GM10266 (cell line): Measurements from ENCODE around the gene IL1A.
"Not testable (repeated sequence)": the region's sequence is repeated elsewhere in the genome, so short reads cannot be mapped to it uniquely, and the experiment has no call there.

Experiments
- DNase-seq: peaks from one replicate; pipeline ENCODE4 v3.0.0; 2012; ENCODE audit errors: extremely low spot score
- CTCF ChIP-seq: IDR thresholded peaks from 2 replicates; pipeline ENCODE4 v1.5.1; 2012; ENCODE audit warnings: mild to moderate bottlenecking, low read depth; ENCODE audit not compliant: control insufficient read depth, insufficient read depth; ENCODE audit errors: missing control alignments

Gene IL1A

GRCh38 chr2:112784199-112785189, at the start of gene IL1A:
TSS of gene IL1A (minus strand) at chr2:112784493. CDS start at chr2:112783770, 723 bp downstream.
- TF ChIP-seq CTCF = no peak
- no peak for DNase-seq

- no peak for TF ChIP-seq CTCF
Measured at GRCh38 chr2:112833976-112834375, 49.7 kb upstream of the IL1A start.

GRCh38 chr2:112833639-112833931, 49.3 kb upstream of the IL1A start:
- not testable (repeated sequence) for DNase-seq

More at GRCh38 chr2:112833976-112834375, 49.7 kb upstream of the IL1A start:
- DNase-seq = no peak

GRCh38 chr2:112832841-112833638, 48.7 kb upstream of the IL1A start:
- no peak for DNase-seq
- no peak for TF ChIP-seq CTCF

- DNase-seq = no peak
- no peak for TF ChIP-seq CTCF
Measured at GRCh38 chr2:112831946-112832840, 47.9 kb upstream of the IL1A start.

- no peak for TF ChIP-seq CTCF
- no peak for DNase-seq
Measured at GRCh38 chr2:112831513-112831845, 47.2 kb upstream of the IL1A start.
